HEK293 (cell line): Measurements from ENCODE around the gene DUSP3.

Experiments
- CTCF ChIA-PET: fragments of 350-600 bp; formaldehyde crosslinking; extraction: SDS; loops from one replicate; lab custom pipeline; 2021; ENCODE audit warnings: antibody characterized with exemption; lab: Yijun Ruan, JAX
- POLR2A ChIA-PET: fragments of 300-600 bp; formaldehyde crosslinking; extraction: SDS; loops from one replicate; lab custom pipeline; 2020; ENCODE audit warnings: antibody characterized with exemption, inconsistent platforms; lab: Yijun Ruan, JAX
- H3K27ac ChIP-seq: fragments of 200-500 bp; sonication (Bioruptor generic); 2 replicates; pipeline ENCODE4 v1.5.1; 2014; ENCODE audit warnings: low read depth, low read length, control low read depth, inconsistent platforms; ENCODE audit errors: extremely low read depth
- H3K36me3 ChIP-seq, 2 experiments: fragments of 200-500 bp in 1 of 2; sonication (Bioruptor generic) in 1 of 2; 1 replicate in 1 of 2; 2 replicates in 1 of 2; pipeline ENCODE4 v1.5.1; 2014 to 2017; ENCODE audit warnings: inconsistent platforms in 2 of 2, low read length in 2 of 2; ENCODE audit not compliant: control insufficient read depth in 2 of 2, insufficient read depth in 1 of 2
- H3K4me1 ChIP-seq: fragments of 200-500 bp; sonication (Bioruptor generic); 2 replicates; pipeline ENCODE4 v1.5.1; 2014; ENCODE audit warnings: mild to moderate bottlenecking, low read length, inconsistent platforms; ENCODE audit not compliant: control insufficient read depth, insufficient read depth
- H3K4me3 ChIP-seq: 2 replicates; pipeline ENCODE4 v1.5.1; 2011; ENCODE audit warnings: low read depth, mild to moderate bottlenecking, control low read depth, low read length, moderate library complexity
- H3K9me3 ChIP-seq: fragments of 200-500 bp; sonication (Bioruptor generic); 2 replicates; pipeline ENCODE4 v1.5.1; 2014; ENCODE audit warnings: low read depth, low read length, inconsistent platforms; ENCODE audit not compliant: control insufficient read depth, insufficient read depth
- REST ChIP-seq: fragments of 450-650 bp; formaldehyde crosslinking; IDR thresholded peaks from 2 replicates; pipeline ENCODE4 v1.5.1; 2016; ENCODE audit warnings: missing biosample characterization, missing genetic modification characterization
- SP7 ChIP-seq: fragments of 450-650 bp; formaldehyde crosslinking; IDR thresholded peaks from 2 replicates; pipeline ENCODE4 v1.5.1; 2016; ENCODE audit warnings: missing biosample characterization, missing genetic modification characterization
- TRIM28 ChIP-seq: IDR thresholded peaks from 2 replicates; pipeline ENCODE4 v1.6.1; 2011; ENCODE audit warnings: low read length, control low read depth, borderline replicate concordance
- ZBTB1 ChIP-seq: fragments of 450-650 bp; formaldehyde crosslinking; IDR thresholded peaks from 2 replicates; pipeline ENCODE4 v1.5.1; 2016; ENCODE audit warnings: missing biosample characterization, missing genetic modification characterization
- ZBTB21 ChIP-seq: fragments of 450-650 bp; formaldehyde crosslinking; IDR thresholded peaks from 2 replicates; pipeline ENCODE4 v1.5.1; 2017; ENCODE audit warnings: missing biosample characterization, missing genetic modification characterization
- ZFP3 ChIP-seq: fragments of 450-650 bp; formaldehyde crosslinking; IDR thresholded peaks from 2 replicates; pipeline ENCODE4 v1.5.1; 2016; ENCODE audit warnings: low read depth, missing biosample characterization, missing genetic modification characterization
- ZNF133 ChIP-seq: fragments of 450-650 bp; formaldehyde crosslinking; IDR thresholded peaks from 2 replicates; pipeline ENCODE4 v1.5.1; 2016; ENCODE audit warnings: missing biosample characterization, missing genetic modification characterization
- ZNF19 ChIP-seq: fragments of 450-650 bp; formaldehyde crosslinking; IDR thresholded peaks from 2 replicates; pipeline ENCODE4; 2016; ENCODE audit warnings: missing biosample characterization, missing genetic modification characterization, low read depth
- ZNF202 ChIP-seq: fragments of 450-650 bp; formaldehyde crosslinking; IDR thresholded peaks from 2 replicates; pipeline ENCODE4 v1.5.1; 2016; ENCODE audit warnings: missing biosample characterization, missing genetic modification characterization, borderline replicate concordance
- ZNF280C ChIP-seq: fragments of 450-650 bp; formaldehyde crosslinking; IDR thresholded peaks from 2 replicates; pipeline ENCODE4 v1.5.1; 2016; ENCODE audit warnings: missing biosample characterization, missing genetic modification characterization
- ZNF391 ChIP-seq: fragments of 450-650 bp; formaldehyde crosslinking; IDR thresholded peaks from 2 replicates; pipeline ENCODE4 v1.5.1; 2016; ENCODE audit warnings: low read depth, missing biosample characterization, missing genetic modification characterization, borderline replicate concordance
- ZNF416 ChIP-seq: fragments of 450-650 bp; formaldehyde crosslinking; IDR thresholded peaks from 2 replicates; pipeline ENCODE4 v1.5.1; 2016; ENCODE audit warnings: missing biosample characterization, missing genetic modification characterization
- ZNF530 ChIP-seq: fragments of 450-650 bp; formaldehyde crosslinking; IDR thresholded peaks from 2 replicates; pipeline ENCODE4 v1.5.1; 2016; ENCODE audit warnings: low read depth, missing biosample characterization, missing genetic modification characterization
- ZNF548 ChIP-seq: fragments of 450-650 bp; formaldehyde crosslinking; IDR thresholded peaks from 2 replicates; pipeline ENCODE4 v1.5.1; 2016; ENCODE audit warnings: missing biosample characterization, missing genetic modification characterization
- ZNF623 ChIP-seq: fragments of 450-650 bp; formaldehyde crosslinking; IDR thresholded peaks from 2 replicates; pipeline ENCODE4 v1.5.1; 2016; ENCODE audit warnings: missing biosample characterization, missing genetic modification characterization
- ZNF626 ChIP-seq: fragments of 450-650 bp; sonication (Bioruptor Pico); formaldehyde crosslinking; IDR thresholded peaks from 2 replicates; pipeline ENCODE4 v1.5.1; 2018; ENCODE audit warnings: missing biosample characterization, missing genetic modification characterization, inconsistent platforms
- ZNF776 ChIP-seq: fragments of 450-650 bp; formaldehyde crosslinking; IDR thresholded peaks from 2 replicates; pipeline ENCODE4 v1.5.0; 2017; ENCODE audit warnings: missing biosample characterization, missing genetic modification characterization, borderline replicate concordance
- ZSCAN23 ChIP-seq: fragments of 450-650 bp; formaldehyde crosslinking; IDR thresholded peaks from 2 replicates; pipeline ENCODE4 v1.5.1; 2016; ENCODE audit warnings: missing biosample characterization, missing genetic modification characterization
- ZSCAN4 ChIP-seq: fragments of 450-650 bp; formaldehyde crosslinking; IDR thresholded peaks from 2 replicates; pipeline ENCODE4 v1.5.1; 2017; ENCODE audit warnings: missing biosample characterization, missing genetic modification characterization
- TF ChIP-seq, protein P1 (sequence below): fragments of 450-650 bp; formaldehyde crosslinking; conservative IDR thresholded peaks from 2 replicates; pipeline ENCODE4 v1.5.1; 2016; ENCODE audit warnings: low read depth, missing biosample characterization, missing genetic modification characterization
- TF ChIP-seq, protein P2 (sequence below): fragments of 450-650 bp; formaldehyde crosslinking; IDR thresholded peaks from 2 replicates; pipeline ENCODE4 v1.5.1; 2016; ENCODE audit warnings: missing biosample characterization, missing genetic modification characterization

Gene DUSP3

GRCh38 chr17:43750153-43750552, 28.6 kb downstream of the DUSP3 start (continued):
- TF ChIP-seq REST (tag by site-specific recombination) (no peak), ZNF416 (tag by site-specific recombination) (no peak)
- TF ChIP-seq, protein P1, sequence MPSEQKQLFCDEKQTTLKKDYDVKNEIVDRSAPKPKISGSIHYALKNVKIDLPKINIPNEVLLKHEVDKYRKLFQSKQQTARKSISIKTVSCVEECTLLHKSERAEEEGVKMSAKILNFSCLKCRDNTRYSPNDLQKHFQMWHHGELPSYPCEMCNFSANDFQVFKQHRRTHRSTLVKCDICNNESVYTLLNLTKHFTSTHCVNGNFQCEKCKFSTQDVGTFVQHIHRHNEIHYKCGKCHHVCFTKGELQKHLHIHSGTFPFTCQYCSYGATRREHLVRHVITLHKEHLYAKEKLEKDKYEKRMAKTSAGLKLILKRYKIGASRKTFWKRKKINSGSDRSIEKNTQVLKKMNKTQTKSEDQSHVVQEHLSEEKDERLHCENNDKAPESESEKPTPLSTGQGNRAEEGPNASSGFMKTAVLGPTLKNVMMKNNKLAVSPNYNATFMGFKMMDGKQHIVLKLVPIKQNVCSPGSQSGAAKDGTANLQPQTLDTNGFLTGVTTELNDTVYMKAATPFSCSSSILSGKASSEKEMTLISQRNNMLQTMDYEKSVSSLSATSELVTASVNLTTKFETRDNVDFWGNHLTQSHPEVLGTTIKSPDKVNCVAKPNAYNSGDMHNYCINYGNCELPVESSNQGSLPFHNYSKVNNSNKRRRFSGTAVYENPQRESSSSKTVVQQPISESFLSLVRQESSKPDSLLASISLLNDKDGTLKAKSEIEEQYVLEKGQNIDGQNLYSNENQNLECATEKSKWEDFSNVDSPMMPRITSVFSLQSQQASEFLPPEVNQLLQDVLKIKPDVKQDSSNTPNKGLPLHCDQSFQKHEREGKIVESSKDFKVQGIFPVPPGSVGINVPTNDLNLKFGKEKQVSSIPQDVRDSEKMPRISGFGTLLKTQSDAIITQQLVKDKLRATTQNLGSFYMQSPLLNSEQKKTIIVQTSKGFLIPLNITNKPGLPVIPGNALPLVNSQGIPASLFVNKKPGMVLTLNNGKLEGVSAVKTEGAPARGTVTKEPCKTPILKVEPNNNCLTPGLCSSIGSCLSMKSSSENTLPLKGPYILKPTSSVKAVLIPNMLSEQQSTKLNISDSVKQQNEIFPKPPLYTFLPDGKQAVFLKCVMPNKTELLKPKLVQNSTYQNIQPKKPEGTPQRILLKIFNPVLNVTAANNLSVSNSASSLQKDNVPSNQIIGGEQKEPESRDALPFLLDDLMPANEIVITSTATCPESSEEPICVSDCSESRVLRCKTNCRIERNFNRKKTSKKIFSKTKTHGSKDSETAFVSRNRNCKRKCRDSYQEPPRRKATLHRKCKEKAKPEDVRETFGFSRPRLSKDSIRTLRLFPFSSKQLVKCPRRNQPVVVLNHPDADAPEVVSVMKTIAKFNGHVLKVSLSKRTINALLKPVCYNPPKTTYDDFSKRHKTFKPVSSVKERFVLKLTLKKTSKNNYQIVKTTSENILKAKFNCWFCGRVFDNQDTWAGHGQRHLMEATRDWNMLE (tag by site-specific recombination) = no peak

GRCh38 chr17:43745541-43745940, 33.2 kb downstream of the DUSP3 start:
- Histone ChIP-seq H3K36me3 (no peaks in the 10 kb centered on the region), H3K27ac (no peak overlapping the region), H3K4me1 (no peaks in the 10 kb centered on the region; the same call in 1 of the 2 replicates), H3K9me3 (no peaks in the 10 kb centered on the region), H3K4me3 (no peak overlapping the region)
- ChIA-PET CTCF (interaction anchor here (0.5 to 2.4 kb wide), 4 partner anchors 15 to 386 kb away, joined by 3 to 20 read pairs (median 4); no protein-coding TSS in a partner anchor), POLR2A (interaction anchor here (0.5 kb wide), 1 partner anchor 24 kb away, joined by 6 read pairs; no protein-coding TSS in a partner anchor)
- TF ChIP-seq ZBTB1 (tag by site-specific recombination) = no peak
- no peak for TF ChIP-seq ZNF530 (tag by site-specific recombination)
- TF ChIP-seq TRIM28 = peak; percentile 28; the same call in 1 of the 2 replicates
- TF ChIP-seq ZBTB21 (tag by site-specific recombination) = no peak
- TF ChIP-seq ZNF19 (tag by site-specific recombination) = no peak
- TF ChIP-seq ZNF626 (tag by site-specific recombination) = no peak

DNA sequence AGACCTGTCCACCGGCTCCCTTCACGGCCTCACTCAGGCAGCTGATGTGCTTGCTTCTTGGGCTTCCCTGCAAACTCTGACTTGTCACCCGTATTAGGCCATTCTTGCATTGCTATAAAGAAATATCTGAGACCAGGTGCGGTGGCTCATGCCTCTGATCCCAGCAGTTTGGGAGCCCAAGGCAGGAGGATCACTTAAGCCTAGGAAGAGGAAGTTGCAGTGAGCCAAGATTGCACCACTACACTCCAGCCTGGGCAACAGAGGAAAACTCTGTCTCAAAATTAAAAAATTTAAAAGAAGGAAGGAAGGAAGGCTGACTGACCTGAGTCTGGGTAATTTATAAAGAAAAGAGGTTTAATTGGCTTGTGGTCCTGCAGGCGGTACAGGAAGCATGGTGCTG, 37.1 kb downstream of the DUSP3 start:
- no peak overlapping the region for H3K4me3 ChIP-seq
- H3K36me3 ChIP-seq = no peaks in the 10 kb centered on the region
- no peaks in the 10 kb centered on the region for H3K9me3 ChIP-seq
- no peaks in the 10 kb centered on the region; the same call in 1 of the 2 replicates for H3K4me1 ChIP-seq
- H3K27ac ChIP-seq = no peak overlapping the region
- ChIA-PET POLR2A (interaction anchor here (0.6 kb wide), 1 partner anchor 217 kb away, joined by 3 read pairs; no protein-coding TSS in a partner anchor), CTCF (interaction anchor here (1.0 to 2.2 kb wide), 7 partner anchors 13 to 69 kb away, joined by 3 to 11 read pairs (median 6); partner anchors contain the start of gene SOST)
- no peak for TF ChIP-seq ZSCAN23 (tag by site-specific recombination)
- no peak for TF ChIP-seq ZNF776 (tag by site-specific recombination)
- no peak for TF ChIP-seq SP7 (tag by site-specific recombination)
- no peak for TF ChIP-seq ZNF623
- no peak for TF ChIP-seq ZNF280C (tag by site-specific recombination)
- TF ChIP-seq ZNF133 = no peak
- TF ChIP-seq ZFP3 = no peak
- no peak for TF ChIP-seq ZNF202 (tag by site-specific recombination)
- no peak for TF ChIP-seq ZNF391 (tag by site-specific recombination)
- no peak for TF ChIP-seq ZNF548 (tag by site-specific recombination)
- TF ChIP-seq ZSCAN4 (tag by site-specific recombination) = no peak
- TF ChIP-seq, protein P2, sequence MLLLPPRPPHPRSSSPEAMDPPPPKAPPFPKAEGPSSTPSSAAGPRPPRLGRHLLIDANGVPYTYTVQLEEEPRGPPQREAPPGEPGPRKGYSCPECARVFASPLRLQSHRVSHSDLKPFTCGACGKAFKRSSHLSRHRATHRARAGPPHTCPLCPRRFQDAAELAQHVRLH = no peak
